Activated CD8-positive, alpha-beta memory T cell treated with anti-CD3 and anti-CD28 coated beads, Interleukin-2, amount 50 U/mL, for 24 hours (primary cell): ENCODE results near the gene PITHD1.
"Not testable (repeated sequence)": the region's sequence is repeated elsewhere in the genome, so short reads cannot be mapped to it uniquely, and the experiment has no call there.

ENCODE experiments used
- DNase-seq: peaks from one replicate; pipeline ENCODE4 v3.0.0-alpha.2; 2020; ENCODE audit errors: extremely low read depth

PITHD1 gene

GRCh38 chr1:23798662-23799142, 20.5 kb downstream of the PITHD1 start:
- no peak for DNase-seq

- no peak for DNase-seq
These were observed 21.0 kb downstream of the PITHD1 start for GRCh38 chr1:23799255-23799569.

- DNase-seq = no peak
These were observed 21.6 kb downstream of the PITHD1 start for GRCh38 chr1:23799570-23800399.

GRCh38 chr1:23800400-23801337, 22.5 kb downstream of the PITHD1 start, which contains the start of gene GALE:
TSS of gene GALE (minus strand) at chr1:23800754. CDS start at chr1:23799007, 1,747 bp downstream.
- DNase-seq = peak; percentile 95

- no peak for DNase-seq
These were observed 23.1 kb downstream of the PITHD1 start for GRCh38 chr1:23801338-23801748.

- DNase-seq = no peak
These were observed 23.7 kb downstream of the PITHD1 start for GRCh38 chr1:23801876-23802275.

- DNase-seq = not testable (repeated sequence)
These were observed 24.7 kb downstream of the PITHD1 start for GRCh38 chr1:23802809-23803342.

- DNase-seq = no peak
These were observed 25.5 kb downstream of the PITHD1 start for GRCh38 chr1:23803674-23804073.

GRCh38 chr1:23804183-23804835, 26.1 kb downstream of the PITHD1 start:
- DNase-seq = no peak

- DNase-seq = no peak
These were observed 26.8 kb downstream of the PITHD1 start for GRCh38 chr1:23805025-23805424.

- DNase-seq = no peak
These were observed 28.1 kb downstream of the PITHD1 start for GRCh38 chr1:23806280-23806679.

GRCh38 chr1:23807453-23807852, 29.2 kb downstream of the PITHD1 start:
- no peak for DNase-seq

- DNase-seq = peak; percentile 44
These were observed 31.5 kb downstream of the PITHD1 start for GRCh38 chr1:23809751-23810171.

- DNase-seq = no peak
These were observed 32.8 kb downstream of the PITHD1 start for GRCh38 chr1:23810818-23811540.

GRCh38 chr1:23814016-23814415, 35.8 kb downstream of the PITHD1 start:
- DNase-seq = no peak

- DNase-seq = no peak
These were observed 38.1 kb downstream of the PITHD1 start for GRCh38 chr1:23816361-23816760.

GRCh38 chr1:23816906-23817305, 38.7 kb downstream of the PITHD1 start:
- no peak for DNase-seq

GRCh38 chr1:23817633-23818032, 39.4 kb downstream of the PITHD1 start:
- DNase-seq = no peak

- DNase-seq = no peak
These were observed 45.5 kb downstream of the PITHD1 start for GRCh38 chr1:23823767-23824166.

- DNase-seq = no peak
These were observed 46.5 kb downstream of the PITHD1 start for GRCh38 chr1:23824711-23825075.
